PFSK-1 (cell line): ENCODE data around the gene EFCAB11.

Source experiments
- FOXP2 ChIP-seq: optimal IDR thresholded peaks from 2 replicates; pipeline ENCODE3; 2011; ENCODE audit warnings: borderline replicate concordance, control low read depth, inconsistent platforms; ENCODE audit not compliant: insufficient read depth; ENCODE audit errors: extremely low read length, extremely low read depth
- POLR2AphosphoS5 ChIP-seq: IDR thresholded peaks from 2 replicates; pipeline ENCODE4 v1.6.1; 2012; ENCODE audit warnings: low read depth, mild to moderate bottlenecking, control low read depth, low read length, moderate library complexity
- REST ChIP-seq, 2 experiments: IDR thresholded peaks; 2 replicates each; pipeline versions ENCODE4 v1.6.1 to v1.8.0; 2011 to 2012; ENCODE audit warnings: low read depth in 2 of 2, low read length in 2 of 2, control low read depth in 1 of 2, inconsistent platforms in 1 of 2, mild to moderate bottlenecking in 1 of 2, moderate library complexity in 1 of 2; ENCODE audit not compliant: insufficient read depth in 1 of 2
- SIN3A ChIP-seq: IDR thresholded peaks from 2 replicates; pipeline ENCODE4 v1.6.1; 2012; ENCODE audit warnings: mild to moderate bottlenecking, low read length, moderate library complexity, borderline replicate concordance; ENCODE audit not compliant: insufficient read depth
- TAF1 ChIP-seq: IDR thresholded peaks from 2 replicates; pipeline ENCODE4 v1.6.1; 2012; ENCODE audit warnings: low read length, control low read depth, borderline replicate concordance; ENCODE audit not compliant: insufficient read depth

EFCAB11 gene

GRCh38 chr14:89936654-89937185 is 17.8 kb downstream of the EFCAB11 start:
- TF ChIP-seq TAF1, result no peak
- TF ChIP-seq SIN3A, result no peak
- no peak for TF ChIP-seq POLR2AphosphoS5
- TF ChIP-seq REST (IDR thresholded peaks at IDR 0.05; ENCODE audit: insufficient read depth in 1 of 2, low read depth in 2 of 2, low read length in 2 of 2), result no peak
- no peak for TF ChIP-seq FOXP2

- TF ChIP-seq POLR2AphosphoS5 (no peak), REST (IDR thresholded peaks at IDR 0.05; ENCODE audit: insufficient read depth in 1 of 2, low read depth in 2 of 2, low read length in 2 of 2) (no peak), FOXP2 (no peak), TAF1 (no peak), SIN3A (no peak)
Observed at GRCh38 chr14:89933002-89933401, 21.5 kb downstream of the EFCAB11 start.

- TF ChIP-seq REST (IDR thresholded peaks at IDR 0.05; ENCODE audit: insufficient read depth in 1 of 2, low read depth in 2 of 2, low read length in 2 of 2), result no peak
- TF ChIP-seq FOXP2, result no peak
- no peak for TF ChIP-seq POLR2AphosphoS5
Observed at GRCh38 chr14:89927186-89927865, 27.2 kb downstream of the EFCAB11 start.

- no peak for TF ChIP-seq TAF1
- TF ChIP-seq FOXP2, result no peak
- no peak for TF ChIP-seq REST (IDR thresholded peaks at IDR 0.05; ENCODE audit: insufficient read depth in 1 of 2, low read depth in 2 of 2, low read length in 2 of 2)
- TF ChIP-seq SIN3A, result no peak
- no peak for TF ChIP-seq POLR2AphosphoS5
Observed at GRCh38 chr14:89926694-89927093, 27.8 kb downstream of the EFCAB11 start.

GRCh38 chr14:89924268-89924667 is 30.3 kb downstream of the EFCAB11 start:
- no peak for TF ChIP-seq SIN3A
- TF ChIP-seq REST (IDR thresholded peaks at IDR 0.05; ENCODE audit: insufficient read depth in 1 of 2, low read depth in 2 of 2, low read length in 2 of 2), result no peak
- no peak for TF ChIP-seq FOXP2
- no peak for TF ChIP-seq POLR2AphosphoS5
- TF ChIP-seq TAF1, result no peak
